ENCODE measurements around the gene PLPPR1. TPM values are rescaled to one million over a fixed set of nuclear protein-coding genes. Genes with fewer than 3 reads are reported as not detected.

The PLPPR1 gene
- total and polyA plus RNA-seq, 2 donors (not counting 3 experiments of a cell fraction or from before 2014, with no cell fraction given): 0.18 to 0.50 TPM

DNA sequence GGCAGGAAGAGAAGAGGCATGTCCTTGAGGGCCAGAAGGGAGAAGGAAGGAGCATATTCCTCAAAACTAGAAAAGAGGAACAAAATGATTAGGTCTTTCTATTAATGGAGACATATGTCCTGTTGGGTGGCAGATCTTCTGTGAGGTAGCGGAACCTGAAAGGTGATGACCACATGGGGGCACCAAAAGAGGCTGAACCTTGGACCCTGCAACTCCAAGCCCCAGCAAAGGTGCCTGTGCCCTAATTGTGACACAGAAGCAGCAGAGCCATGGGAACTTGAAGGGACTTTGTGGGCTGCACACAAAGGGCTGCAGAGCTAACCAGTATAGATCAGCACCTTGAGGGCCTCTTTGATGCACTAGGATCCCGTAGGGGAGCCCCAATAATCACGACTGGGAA is 198.3 kb downstream of the PLPPR1 start:
- CTCF ChIA-PET: interaction anchor here (1.2 kb wide), 1 partner anchor 9 kb away, joined by 4 read pairs; no protein-coding TSS in a partner anchor
- DNase-seq (ENCODE audit: low read depth, low spot score) (no peak), FAIRE-seq (no peak)
- no peak overlapping the region for H3K9ac ChIP-seq (replicated peaks; ENCODE audit: extremely low read depth, insufficient read depth, low read length)
- TF ChIP-seq JUN (IDR thresholded peaks at IDR 0.05; ENCODE audit: borderline replicate concordance, insufficient read depth, insufficient read length, low read depth) (no peak), FOS (IDR thresholded peaks at IDR 0.05; ENCODE audit: borderline replicate concordance, insufficient read depth, low read length) (no peak), GATA2 (IDR thresholded peaks at IDR 0.05; ENCODE audit: insufficient read depth, insufficient read length, low read depth, low read length) (no peak), POLR2AphosphoS5 (IDR thresholded peaks at IDR 0.05; ENCODE audit: insufficient read depth, low read depth, low read length) (no peak), EZH2 (IDR thresholded peaks at IDR 0.05; ENCODE audit: borderline replicate concordance, low read depth, low read length, severe bottlenecking) (no peak), MYC (IDR thresholded peaks at IDR 0.05; ENCODE audit: low read depth, low read length) (no peak), MAX (IDR thresholded peaks at IDR 0.05; ENCODE audit: insufficient read depth, insufficient read length) (no peak), POLR2A (IDR thresholded peaks at IDR 0.05; ENCODE audit: low read depth, low read length) (no peak)
- TF ChIP-seq, protein P1, sequence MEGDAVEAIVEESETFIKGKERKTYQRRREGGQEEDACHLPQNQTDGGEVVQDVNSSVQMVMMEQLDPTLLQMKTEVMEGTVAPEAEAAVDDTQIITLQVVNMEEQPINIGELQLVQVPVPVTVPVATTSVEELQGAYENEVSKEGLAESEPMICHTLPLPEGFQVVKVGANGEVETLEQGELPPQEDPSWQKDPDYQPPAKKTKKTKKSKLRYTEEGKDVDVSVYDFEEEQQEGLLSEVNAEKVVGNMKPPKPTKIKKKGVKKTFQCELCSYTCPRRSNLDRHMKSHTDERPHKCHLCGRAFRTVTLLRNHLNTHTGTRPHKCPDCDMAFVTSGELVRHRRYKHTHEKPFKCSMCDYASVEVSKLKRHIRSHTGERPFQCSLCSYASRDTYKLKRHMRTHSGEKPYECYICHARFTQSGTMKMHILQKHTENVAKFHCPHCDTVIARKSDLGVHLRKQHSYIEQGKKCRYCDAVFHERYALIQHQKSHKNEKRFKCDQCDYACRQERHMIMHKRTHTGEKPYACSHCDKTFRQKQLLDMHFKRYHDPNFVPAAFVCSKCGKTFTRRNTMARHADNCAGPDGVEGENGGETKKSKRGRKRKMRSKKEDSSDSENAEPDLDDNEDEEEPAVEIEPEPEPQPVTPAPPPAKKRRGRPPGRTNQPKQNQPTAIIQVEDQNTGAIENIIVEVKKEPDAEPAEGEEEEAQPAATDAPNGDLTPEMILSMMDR (IDR thresholded peaks at IDR 0.05; ENCODE audit: extremely low read depth in 1 of 2, insufficient read depth in 1 of 2, low read depth in 1 of 2, low read length in 2 of 2): no peak
- H3K27me3 ChIP-seq (ENCODE audit: control insufficient read depth in 2 of 2, insufficient read depth in 2 of 2, low read length in 2 of 2): no peaks in the 10 kb centered on the region
- H3K9me3 ChIP-seq (replicated peaks; ENCODE audit: control insufficient read depth, insufficient read depth, low read length): no peaks in the 10 kb centered on the region
- H3K79me2 ChIP-seq (ENCODE audit: control insufficient read depth, insufficient read depth, low read length): no peaks in the 10 kb centered on the region
- H2AFZ ChIP-seq (ENCODE audit: low read depth, low read length): no peak overlapping the region
- H3K27ac ChIP-seq (ENCODE audit: insufficient read depth, low read depth, low read length): no peak overlapping the region
- H3K4me3 ChIP-seq (replicated peaks in 1 of 3; ENCODE audit: insufficient read depth in 1 of 3, low read depth in 1 of 3, low read length in 3 of 3): no peak overlapping the region
- no peaks in the 10 kb centered on the region for H3K4me1 ChIP-seq (ENCODE audit: control insufficient read depth, extremely low read depth, insufficient read depth, low read length)
- H4K20me1 ChIP-seq (replicated peaks; ENCODE audit: control insufficient read depth, extremely low read depth, insufficient read depth, low read length): no peaks in the 10 kb centered on the region
- no TSS peak for BruUV-seq (replicated peaks)
- no peaks in the 10 kb centered on the region for H3K9me1 ChIP-seq (replicated peaks; ENCODE audit: control insufficient read depth, extremely low read depth, insufficient read depth, low read length)
- dilution Hi-C loops (cut with MboI; ENCODE audit: extremely low pct_ligation_motif_present, low sequenced_read_pairs): no loop called here
- H3K4me2 ChIP-seq (ENCODE audit: insufficient read depth, low read length): no peak overlapping the region
- no peaks in the 10 kb centered on the region for H3K36me3 ChIP-seq (ENCODE audit: control insufficient read depth in 2 of 2, extremely low read depth in 1 of 2, insufficient read depth in 2 of 2, low read length in 2 of 2)
- POLR2A ChIA-PET: no interaction called here
- intact Hi-C loops (cut with micrococcal nuclease): no loop called here
